Measurements from ENCODE around the gene PCNX2.

DNA sequence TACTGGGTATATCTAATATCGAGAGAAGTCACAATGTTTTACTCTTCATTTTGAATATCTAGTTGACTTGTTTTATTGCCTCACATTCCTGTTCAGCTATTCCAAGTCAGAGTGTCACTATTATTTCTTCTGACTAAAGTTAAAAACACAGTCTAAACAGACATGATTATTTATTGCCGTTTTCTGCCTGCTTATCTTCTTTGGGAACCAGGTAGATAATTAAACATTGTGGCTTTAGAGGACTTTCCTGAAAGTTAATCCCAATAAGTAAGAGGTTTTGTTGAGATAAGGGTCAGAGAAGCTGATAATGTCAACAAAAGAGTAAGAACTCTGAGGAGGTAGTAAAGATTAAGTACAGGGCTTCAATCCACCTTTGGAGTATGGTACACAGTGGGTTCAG lies 53.8 kb downstream of the PCNX2 start:
- TF ChIP-seq POLR2A (IDR thresholded peaks at IDR 0.05) (no peak), POLR2AphosphoS5 (IDR thresholded peaks at IDR 0.05) (no peak)
- TF ChIP-seq, protein P1, sequence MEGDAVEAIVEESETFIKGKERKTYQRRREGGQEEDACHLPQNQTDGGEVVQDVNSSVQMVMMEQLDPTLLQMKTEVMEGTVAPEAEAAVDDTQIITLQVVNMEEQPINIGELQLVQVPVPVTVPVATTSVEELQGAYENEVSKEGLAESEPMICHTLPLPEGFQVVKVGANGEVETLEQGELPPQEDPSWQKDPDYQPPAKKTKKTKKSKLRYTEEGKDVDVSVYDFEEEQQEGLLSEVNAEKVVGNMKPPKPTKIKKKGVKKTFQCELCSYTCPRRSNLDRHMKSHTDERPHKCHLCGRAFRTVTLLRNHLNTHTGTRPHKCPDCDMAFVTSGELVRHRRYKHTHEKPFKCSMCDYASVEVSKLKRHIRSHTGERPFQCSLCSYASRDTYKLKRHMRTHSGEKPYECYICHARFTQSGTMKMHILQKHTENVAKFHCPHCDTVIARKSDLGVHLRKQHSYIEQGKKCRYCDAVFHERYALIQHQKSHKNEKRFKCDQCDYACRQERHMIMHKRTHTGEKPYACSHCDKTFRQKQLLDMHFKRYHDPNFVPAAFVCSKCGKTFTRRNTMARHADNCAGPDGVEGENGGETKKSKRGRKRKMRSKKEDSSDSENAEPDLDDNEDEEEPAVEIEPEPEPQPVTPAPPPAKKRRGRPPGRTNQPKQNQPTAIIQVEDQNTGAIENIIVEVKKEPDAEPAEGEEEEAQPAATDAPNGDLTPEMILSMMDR (IDR thresholded peaks at IDR 0.05), result no peak

All from prostate gland (tissue), 2 donors.